ENCODE measurements around the gene FOXP4. TPM values are rescaled to one million over a fixed set of nuclear protein-coding genes. Genes with fewer than 3 reads are reported as not detected.
A peak's percentile ranks its signal among the peaks of the same experiment; 100 is the strongest.

The FOXP4 gene
- total RNA-seq, 1 experiment from 2014 or later: 32.3 TPM

GRCh38 chr6:41602422-41602743 is 56.2 kb downstream of the FOXP4 start:
- no peaks in the 10 kb centered on the region for H3K36me3 ChIP-seq (ENCODE audit: control insufficient read depth in 1 of 2, insufficient read depth in 2 of 2, low read length in 2 of 2)
- no peak overlapping the region for H3K9ac ChIP-seq (ENCODE audit: low read length)
- peaks cover 3 to 12% of the 10 kb centered on the region in 2 experiments; a peak in 3 of 4 replicates for H3K4me1 ChIP-seq (ENCODE audit: control insufficient read depth in 1 of 2, insufficient read depth in 2 of 2, low read length in 2 of 2)
- RAD21 ChIA-PET (ENCODE audit: low non-redundant PET in 1 of 2, low total read pairs in 2 of 2, uncharacterized antibody in 2 of 2, unreplicated experiment in 2 of 2): interaction anchor here (0.7 to 1.9 kb wide), 9 partner anchors 9 to 235 kb away, joined by 3 to 12 read pairs (median 4); no protein-coding TSS in a partner anchor
- no peaks in the 10 kb centered on the region for H3K9me2 ChIP-seq (ENCODE audit: insufficient read depth)
- H2AFZ ChIP-seq (ENCODE audit: low read depth, low read length, poor library complexity, severe bottlenecking): no peak overlapping the region
- no peaks in the 10 kb centered on the region for H3K27me3 ChIP-seq (ENCODE audit: insufficient read depth, low read length)
- intact Hi-C loops (cut with micrococcal nuclease): loop anchor here (10.0 kb wide), 1 partner anchor 172 kb away; the partner anchor contains the start of gene FRS3
- peak overlapping the region; percentile 79 for H3K4me2 ChIP-seq (ENCODE audit: low read length)
- no peak overlapping the region for H3K27ac ChIP-seq (ENCODE audit: low read depth, low read length)
- BruUV-seq (replicated peaks): no TSS peak
- no peak for TF ChIP-seq SP1 (IDR thresholded peaks at IDR 0.05; ENCODE audit: low read depth)
- TF ChIP-seq POLR2A (IDR thresholded peaks at IDR 0.05; ENCODE audit: borderline replicate concordance, extremely low read depth, insufficient read depth, insufficient read length): no peak
- no peak for TF ChIP-seq POLR2AphosphoS5 (IDR thresholded peaks at IDR 0.05; ENCODE audit: low read depth, low read length)
- no peak for TF ChIP-seq CTCF (IDR thresholded peaks at IDR 0.05 in 2 of 3, conservative IDR thresholded peaks at IDR 0.05 in 1 of 3; ENCODE audit: borderline replicate concordance in 1 of 3, insufficient read depth in 1 of 3, low read depth in 2 of 3, low read length in 2 of 3)
- TF ChIP-seq EZH2 (IDR thresholded peaks at IDR 0.05): no peak
- no peak for TF ChIP-seq EGR1 (IDR thresholded peaks at IDR 0.05; ENCODE audit: low read depth)
- TF ChIP-seq FOSL1 (IDR thresholded peaks at IDR 0.05; ENCODE audit: low read depth): no peak
- TF ChIP-seq ATF3 (IDR thresholded peaks at IDR 0.05): no peak
- TF ChIP-seq ELF1 (IDR thresholded peaks at IDR 0.05; ENCODE audit: borderline replicate concordance, low read depth): no peak
- no peak for TF ChIP-seq SIN3A (IDR thresholded peaks at IDR 0.05; ENCODE audit: low read depth)
- TF ChIP-seq SRF (IDR thresholded peaks at IDR 0.05; ENCODE audit: low read depth): no peak
- TF ChIP-seq TCF7L2 (IDR thresholded peaks at IDR 0.05; ENCODE audit: borderline replicate concordance, extremely low read depth, insufficient read depth, insufficient read length): no peak
- no peak for TF ChIP-seq RAD21 (IDR thresholded peaks at IDR 0.05; ENCODE audit: low read depth)
- no peak for TF ChIP-seq CBX3 (IDR thresholded peaks at IDR 0.05; ENCODE audit: low read depth)
- TF ChIP-seq YY1 (IDR thresholded peaks at IDR 0.05; ENCODE audit: extremely low read depth, insufficient replicate concordance, low read depth, low read length): no peak
- no peak for TF ChIP-seq CEBPB (IDR thresholded peaks at IDR 0.05; ENCODE audit: low read depth)
- no peak for TF ChIP-seq EZH2phosphoT487 (IDR thresholded peaks at IDR 0.05; ENCODE audit: borderline replicate concordance)
- TF ChIP-seq JUND (IDR thresholded peaks at IDR 0.05): no peak
- TF ChIP-seq ZFX (IDR thresholded peaks at IDR 0.05): no peak
- no peak for TF ChIP-seq ZNF274 (IDR thresholded peaks at IDR 0.05; ENCODE audit: low read depth, low read length)
- ATAC-seq: no peak
- H3K79me2 ChIP-seq (ENCODE audit: insufficient read depth, low read length): no peaks in the 10 kb centered on the region
- POLR2A ChIA-PET: interaction anchor here (1.0 kb wide), 2 partner anchors 77 to 80 kb away, joined by 3 to 5 read pairs; no protein-coding TSS in a partner anchor
- no peaks in the 10 kb centered on the region for H4K20me1 ChIP-seq (ENCODE audit: insufficient read depth)
- no peak overlapping the region for H3K4me3 ChIP-seq (replicated peaks in 1 of 2; ENCODE audit: low read depth in 1 of 2, low read length in 2 of 2)
- no peak for DNase-seq (ENCODE audit: low read depth, low spot score)
- CTCF ChIA-PET: interaction anchor here (0.6 to 3.1 kb wide), 25 partner anchors 8 to 499 kb away, joined by 3 to 55 read pairs (median 4); partner anchors contain the start of gene TOMM6
- no peaks in the 10 kb centered on the region for H3K9me3 ChIP-seq (ENCODE audit: control insufficient read depth in 1 of 2, insufficient read depth in 1 of 2, low read depth in 1 of 2, low read length in 2 of 2)

Measured in HCT116 (cell line).